Neural cell (in vitro differentiated cells): ENCODE measurements around the gene UBE2E3. TPM values are rescaled to one million over a fixed set of nuclear protein-coding genes. Genes with fewer than 3 reads are reported as not detected.

ENCODE experiments used
- H2AFZ ChIP-seq: fragments of 200-600, 300-800 bp; sonication (generic), shearing (Covaris generic); 2 replicates; pipeline ENCODE4 v1.6.0; 2014; ENCODE audit warnings: low read depth, mild to moderate bottlenecking, antibody characterized with exemption, low read length, moderate library complexity
- H3F3A ChIP-seq: fragments of 200-600 bp; shearing (Covaris generic); 2 replicates; pipeline ENCODE4 v1.6.1; 2016; ENCODE audit warnings: mild to moderate bottlenecking, moderate library complexity, mixed read lengths, antibody characterized with exemption, low read length; ENCODE audit not compliant: insufficient read depth, poor library complexity, severe bottlenecking
- H3K27ac ChIP-seq: fragments of 200-600, 300-800 bp; sonication (generic), shearing (Covaris generic); 2 replicates; pipeline ENCODE4 v1.5.1; 2014; ENCODE audit warnings: mild to moderate bottlenecking, low read length, moderate library complexity
- H3K27me3 ChIP-seq: fragments of 300-800, 200-600 bp; sonication (generic), shearing (Covaris generic); 2 replicates; pipeline ENCODE4 v1.6.0; 2014; ENCODE audit warnings: mild to moderate bottlenecking, low read depth, low read length, moderate library complexity; ENCODE audit not compliant: insufficient read depth
- H3K36me3 ChIP-seq: fragments of 300-800, 200-600 bp; sonication (generic), shearing (Covaris generic); 2 replicates; pipeline ENCODE4 v1.5.1; 2014; ENCODE audit warnings: mild to moderate bottlenecking, antibody characterized with exemption, low read length, moderate library complexity; ENCODE audit not compliant: insufficient read depth
- H3K4me2 ChIP-seq: fragments of 300-800, 200-600 bp; sonication (generic), shearing (Covaris generic); 2 replicates; pipeline ENCODE4 v1.6.0; 2014; ENCODE audit warnings: mild to moderate bottlenecking, low read length
- H3K4me3 ChIP-seq: fragments of 300-800, 200-600 bp; sonication (generic), shearing (Covaris generic); 2 replicates; pipeline ENCODE4 v1.5.1; 2014; ENCODE audit warnings: mild to moderate bottlenecking, low read length, moderate library complexity
- H3K79me2 ChIP-seq: fragments of 200-600 bp; shearing (Covaris generic); replicated peaks from 2 replicates; pipeline ENCODE4 v1.6.0; 2014; ENCODE audit warnings: mild to moderate bottlenecking, low read length, moderate library complexity; ENCODE audit not compliant: insufficient read depth
- H3K9ac ChIP-seq: fragments of 300-800, 200-600 bp; sonication (generic), shearing (Covaris generic); 2 replicates; pipeline ENCODE4 v1.6.1; 2016; ENCODE audit warnings: mild to moderate bottlenecking, low read length, mixed read lengths
- H3K9me2 ChIP-seq: fragments of 200-600 bp; shearing (Covaris generic); 2 replicates; pipeline ENCODE4 v1.6.1; 2016; ENCODE audit warnings: mild to moderate bottlenecking, low read length, mixed read lengths; ENCODE audit not compliant: insufficient read depth
- H3K9me3 ChIP-seq: fragments of 200-600, 300-800 bp; sonication (generic), shearing (Covaris generic); 2 replicates; pipeline ENCODE4 v1.6.1; 2016; ENCODE audit warnings: mild to moderate bottlenecking, mixed run types, low read length, moderate library complexity, mixed read lengths
- H4K20me1 ChIP-seq: fragments of 200-600 bp; shearing (Covaris generic); 2 replicates; pipeline ENCODE4 v1.6.1; 2016; ENCODE audit warnings: mild to moderate bottlenecking, mixed run types; ENCODE audit not compliant: insufficient read depth
- EP300 ChIP-seq: fragments of 450-650 bp; conservative IDR thresholded peaks from 2 replicates; pipeline ENCODE4 v1.6.1; 2014; ENCODE audit warnings: antibody characterized with exemption, mild to moderate bottlenecking, moderate library complexity; ENCODE audit not compliant: poor library complexity, severe bottlenecking
- EZH2 ChIP-seq: fragments of 200-600, 300-800 bp; shearing (Covaris generic), sonication (generic); IDR thresholded peaks from 2 replicates; pipeline ENCODE4 v1.6.1; 2014; ENCODE audit warnings: antibody characterized with exemption, low read length, borderline replicate concordance, mild to moderate bottlenecking; ENCODE audit not compliant: insufficient read depth, poor library complexity, severe bottlenecking
- MXI1 ChIP-seq: fragments of 450-650 bp; conservative IDR thresholded peaks from 2 replicates; pipeline ENCODE4 v1.6.1; 2014; ENCODE audit warnings: antibody characterized with exemption, mild to moderate bottlenecking; ENCODE audit not compliant: poor library complexity, severe bottlenecking
- POLR2AphosphoS5 ChIP-seq: IDR thresholded peaks from 2 replicates; pipeline ENCODE4 v1.6.1; 2012
- RAD21 ChIP-seq: fragments of 450-650 bp; conservative IDR thresholded peaks from 2 replicates; pipeline ENCODE4 v1.6.1; 2014; ENCODE audit warnings: antibody characterized with exemption, mild to moderate bottlenecking, moderate library complexity
- REST ChIP-seq: IDR thresholded peaks from 2 replicates; pipeline ENCODE4 v1.6.1; 2012; ENCODE audit warnings: borderline replicate concordance
- SMC3 ChIP-seq: fragments of 450-650 bp; conservative IDR thresholded peaks from 2 replicates; pipeline ENCODE4 v1.6.1; 2014; ENCODE audit warnings: antibody characterized with exemption, mild to moderate bottlenecking, moderate library complexity; ENCODE audit not compliant: poor library complexity
- TAF1 ChIP-seq: IDR thresholded peaks from 2 replicates; pipeline ENCODE4 v1.6.1; 2012; ENCODE audit warnings: low read depth
- polyA plus RNA-seq: library from polyadenylated mRNA; depleted of rRNA; stranded (reverse); fragments of >200 nt; gene quantifications from 2 replicates; pipeline ENCODE4 v1.2.3, GENCODE V29; 2014
- TF ChIP-seq, protein P1 (sequence below): fragments of 450-650 bp; IDR thresholded peaks from 2 replicates; pipeline ENCODE4 v1.5.1; 2014; ENCODE audit warnings: antibody characterized with exemption, mild to moderate bottlenecking, moderate library complexity; ENCODE audit not compliant: poor library complexity, severe bottlenecking

The UBE2E3 gene
- polyA plus RNA-seq, 1 donor from 2014 or later: 337 TPM

DNA sequence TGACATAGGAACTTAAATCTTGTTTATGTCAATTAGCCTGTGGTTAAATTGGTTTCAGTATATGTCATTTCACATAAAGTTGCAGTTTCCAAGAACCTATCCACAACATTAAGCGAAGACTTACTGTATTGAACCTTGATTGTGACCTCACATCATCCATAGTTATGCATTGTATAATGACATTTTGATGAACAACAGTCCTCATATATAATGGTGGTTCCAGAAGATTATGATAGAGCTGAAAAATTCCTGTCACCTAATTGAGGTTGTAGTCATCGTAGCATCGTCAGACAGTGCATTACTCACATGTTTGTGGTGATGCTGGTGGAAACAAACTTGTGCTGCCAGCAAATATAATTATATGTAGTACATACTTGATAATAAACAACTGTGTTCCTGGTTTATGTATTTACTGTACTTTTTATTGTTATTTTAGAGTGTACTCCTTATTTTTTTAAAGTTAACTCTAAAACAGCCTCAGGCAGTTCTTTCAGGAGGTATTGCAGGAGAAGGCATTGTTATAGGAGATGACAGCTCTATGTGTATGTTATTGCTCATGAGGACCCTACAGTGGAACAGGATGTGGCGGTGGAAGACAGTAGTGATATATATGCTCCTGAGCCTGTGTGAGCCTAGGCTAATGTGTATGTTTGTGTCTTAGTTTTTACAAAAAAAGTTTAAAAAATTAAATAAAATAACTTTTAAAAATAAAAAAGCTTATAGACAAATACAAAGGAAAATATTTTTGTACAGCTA is 56.6 kb downstream of the UBE2E3 start:
- no peak overlapping the region for H3K4me2 ChIP-seq

DNA sequence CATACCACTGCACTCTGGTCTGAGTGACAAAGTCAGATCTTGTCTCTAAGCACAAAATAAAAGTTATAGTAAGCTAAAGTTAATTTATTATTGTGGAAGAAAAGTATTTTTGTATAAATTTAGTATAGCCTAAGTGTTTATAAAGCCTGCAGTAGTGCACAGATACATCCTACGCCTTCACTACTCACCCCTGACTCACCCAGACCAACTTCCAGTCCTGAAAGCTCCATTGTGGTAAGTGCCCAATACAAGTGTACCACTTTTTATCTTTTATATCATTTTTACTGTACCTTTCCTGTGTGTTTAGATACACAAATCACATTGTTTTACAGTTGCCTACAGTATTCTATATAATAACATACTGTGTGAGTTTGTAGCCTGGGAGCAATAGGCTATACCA is 57.5 kb downstream of the UBE2E3 start:
- no peak overlapping the region for H3K4me2 ChIP-seq
- H2AFZ ChIP-seq: no peak overlapping the region
- H3K9me3 ChIP-seq: no peaks in the 10 kb centered on the region

More for the DNA sequence above, 56.6 kb downstream of the UBE2E3 start:
- Histone ChIP-seq H3K4me3 (no peak overlapping the region), H2AFZ (no peak overlapping the region), H3K9me3 (no peaks in the 10 kb centered on the region), H4K20me1 (no peaks in the 10 kb centered on the region), H3K9ac (no peak overlapping the region), H3K27me3 (no peaks in the 10 kb centered on the region), H3K36me3 (no peaks in the 10 kb centered on the region), H3K9me2 (no peaks in the 10 kb centered on the region), H3F3A (no peaks in the 10 kb centered on the region), H3K79me2 (peaks cover 48% of the 10 kb centered on the region), H3K27ac (no peak overlapping the region)
- TF ChIP-seq EZH2: no peak
- TF ChIP-seq TAF1: no peak
- no peak for TF ChIP-seq MXI1
- no peak for TF ChIP-seq RAD21

More for the DNA sequence above, 57.5 kb downstream of the UBE2E3 start:
- Histone ChIP-seq H4K20me1 (no peaks in the 10 kb centered on the region), H3K27me3 (no peaks in the 10 kb centered on the region), H3K4me3 (no peak overlapping the region), H3K36me3 (no peaks in the 10 kb centered on the region), H3F3A (no peaks in the 10 kb centered on the region), H3K27ac (no peak overlapping the region), H3K9ac (no peak overlapping the region), H3K79me2 (peaks cover 48% of the 10 kb centered on the region), H3K9me2 (no peaks in the 10 kb centered on the region)
- TF ChIP-seq, protein P1, sequence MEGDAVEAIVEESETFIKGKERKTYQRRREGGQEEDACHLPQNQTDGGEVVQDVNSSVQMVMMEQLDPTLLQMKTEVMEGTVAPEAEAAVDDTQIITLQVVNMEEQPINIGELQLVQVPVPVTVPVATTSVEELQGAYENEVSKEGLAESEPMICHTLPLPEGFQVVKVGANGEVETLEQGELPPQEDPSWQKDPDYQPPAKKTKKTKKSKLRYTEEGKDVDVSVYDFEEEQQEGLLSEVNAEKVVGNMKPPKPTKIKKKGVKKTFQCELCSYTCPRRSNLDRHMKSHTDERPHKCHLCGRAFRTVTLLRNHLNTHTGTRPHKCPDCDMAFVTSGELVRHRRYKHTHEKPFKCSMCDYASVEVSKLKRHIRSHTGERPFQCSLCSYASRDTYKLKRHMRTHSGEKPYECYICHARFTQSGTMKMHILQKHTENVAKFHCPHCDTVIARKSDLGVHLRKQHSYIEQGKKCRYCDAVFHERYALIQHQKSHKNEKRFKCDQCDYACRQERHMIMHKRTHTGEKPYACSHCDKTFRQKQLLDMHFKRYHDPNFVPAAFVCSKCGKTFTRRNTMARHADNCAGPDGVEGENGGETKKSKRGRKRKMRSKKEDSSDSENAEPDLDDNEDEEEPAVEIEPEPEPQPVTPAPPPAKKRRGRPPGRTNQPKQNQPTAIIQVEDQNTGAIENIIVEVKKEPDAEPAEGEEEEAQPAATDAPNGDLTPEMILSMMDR: no peak
- TF ChIP-seq EZH2 (no peak), RAD21 (no peak), EP300 (no peak), REST (no peak), TAF1 (no peak), MXI1 (no peak), POLR2AphosphoS5 (no peak), SMC3 (no peak)
